Peyer's patch (tissue), 4 donors: ENCODE data around the gene ZNF674.

ENCODE experiments used
- POLR2A ChIP-seq, 2 donors: fragments of 450-650 bp; IDR thresholded peaks; one replicate each; pipeline ENCODE4 v1.5.1; 2017; ENCODE audit warnings: antibody characterized with exemption in 2 of 2, mild to moderate bottlenecking in 2 of 2, moderate library complexity in 2 of 2
- TF ChIP-seq, protein P1 (sequence below), 6 experiments: fragments of 450-650 bp in 4 of 6; fragments of 200-600 bp in 2 of 6; sonication (generic) in 1 of 6; IDR thresholded peaks; one replicate each; pipeline ENCODE4 v1.5.1; 2017 to 2019; ENCODE audit warnings: antibody characterized with exemption in 6 of 6, mild to moderate bottlenecking in 3 of 6, moderate library complexity in 1 of 6

- TF ChIP-seq, protein P1, sequence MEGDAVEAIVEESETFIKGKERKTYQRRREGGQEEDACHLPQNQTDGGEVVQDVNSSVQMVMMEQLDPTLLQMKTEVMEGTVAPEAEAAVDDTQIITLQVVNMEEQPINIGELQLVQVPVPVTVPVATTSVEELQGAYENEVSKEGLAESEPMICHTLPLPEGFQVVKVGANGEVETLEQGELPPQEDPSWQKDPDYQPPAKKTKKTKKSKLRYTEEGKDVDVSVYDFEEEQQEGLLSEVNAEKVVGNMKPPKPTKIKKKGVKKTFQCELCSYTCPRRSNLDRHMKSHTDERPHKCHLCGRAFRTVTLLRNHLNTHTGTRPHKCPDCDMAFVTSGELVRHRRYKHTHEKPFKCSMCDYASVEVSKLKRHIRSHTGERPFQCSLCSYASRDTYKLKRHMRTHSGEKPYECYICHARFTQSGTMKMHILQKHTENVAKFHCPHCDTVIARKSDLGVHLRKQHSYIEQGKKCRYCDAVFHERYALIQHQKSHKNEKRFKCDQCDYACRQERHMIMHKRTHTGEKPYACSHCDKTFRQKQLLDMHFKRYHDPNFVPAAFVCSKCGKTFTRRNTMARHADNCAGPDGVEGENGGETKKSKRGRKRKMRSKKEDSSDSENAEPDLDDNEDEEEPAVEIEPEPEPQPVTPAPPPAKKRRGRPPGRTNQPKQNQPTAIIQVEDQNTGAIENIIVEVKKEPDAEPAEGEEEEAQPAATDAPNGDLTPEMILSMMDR (IDR thresholded peaks at IDR 0.05): no peak
- TF ChIP-seq POLR2A (IDR thresholded peaks at IDR 0.05): no peak
Observed at GRCh38 chrX:46463682-46464081, 81.5 kb downstream of the ZNF674 start.
